SU-DHL-6 (cell line): ENCODE measurements around the gene NPAS1.

Experiments
- CTCF ChIP-seq: fragments of 200-600 bp; sonication (generic); IDR thresholded peaks from one replicate; pipeline ENCODE4 v1.5.1; 2017; ENCODE audit warnings: antibody characterized with exemption, mild to moderate bottlenecking, low read length, moderate library complexity; ENCODE audit not compliant: insufficient read depth, poor library complexity, severe bottlenecking
- EZH2phosphoT487 ChIP-seq: fragments of 200-600 bp; sonication (generic), shearing (Covaris generic); conservative IDR thresholded peaks from 2 replicates; pipeline ENCODE4 v1.6.1; 2018; ENCODE audit warnings: mild to moderate bottlenecking, antibody characterized with exemption, low read length, moderate library complexity, mixed read lengths

DNA sequence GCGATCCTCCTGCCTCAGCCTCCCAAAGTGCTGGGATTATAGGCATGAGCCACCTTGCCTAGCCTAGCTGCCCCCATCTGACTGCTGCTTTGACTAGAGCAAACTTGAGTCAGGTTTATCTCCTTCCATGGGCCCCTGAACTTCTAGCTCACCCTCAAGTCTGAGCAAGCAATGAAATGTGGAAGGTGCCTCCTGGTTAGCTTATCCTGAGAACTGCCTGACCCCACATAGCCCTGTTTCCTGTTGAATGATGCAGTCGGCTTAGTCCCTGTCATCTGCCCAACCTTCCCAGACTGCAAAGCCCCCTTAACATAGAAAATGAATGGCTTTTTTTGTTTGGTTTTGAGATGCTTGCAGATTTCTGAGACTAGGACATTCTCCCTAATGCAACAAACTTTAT, 37.7 kb downstream of the NPAS1 start:
- TF ChIP-seq CTCF, result no peak
- no peak for TF ChIP-seq EZH2phosphoT487
